Stimulated activated CD4-positive, alpha-beta T cell treated with anti-CD3 and anti-CD28 coated beads, Interleukin-4, amount 100 ng/mL, for 48 hours (primary cell): ENCODE measurements around the gene GIGYF2.
"Not testable (repeated sequence)": the region's sequence is repeated elsewhere in the genome, so short reads cannot be mapped to it uniquely, and the experiment has no call there.

Source experiments
- DNase-seq, 2 donors: peaks; one replicate each; pipeline ENCODE4 v3.0.0-alpha.2; 2020; ENCODE audit warnings: low read depth in 2 of 2

Gene GIGYF2

DNA sequence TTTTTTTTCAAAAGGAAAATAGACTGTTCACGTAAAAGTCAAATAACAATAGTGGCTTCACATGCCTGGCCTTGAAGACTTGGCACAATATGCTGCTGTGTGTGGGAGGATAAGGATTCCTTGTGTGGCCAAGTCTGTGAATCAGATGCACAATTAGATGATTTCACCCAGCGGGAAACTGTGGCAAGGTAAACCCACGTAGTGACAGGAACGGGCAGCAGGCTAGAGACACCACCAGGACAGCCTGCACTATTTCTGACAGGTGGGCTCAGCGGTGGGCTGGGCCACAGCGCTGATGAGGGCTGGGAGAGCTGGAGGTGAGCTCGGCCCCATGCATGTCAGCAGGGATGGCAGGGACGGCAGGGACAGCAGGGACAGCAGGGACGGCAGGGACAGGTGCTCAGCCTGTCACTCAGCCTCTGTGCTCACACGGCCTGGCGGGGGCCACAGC, 194.5 kb downstream of the GIGYF2 start:
- DNase-seq = no peak

DNA sequence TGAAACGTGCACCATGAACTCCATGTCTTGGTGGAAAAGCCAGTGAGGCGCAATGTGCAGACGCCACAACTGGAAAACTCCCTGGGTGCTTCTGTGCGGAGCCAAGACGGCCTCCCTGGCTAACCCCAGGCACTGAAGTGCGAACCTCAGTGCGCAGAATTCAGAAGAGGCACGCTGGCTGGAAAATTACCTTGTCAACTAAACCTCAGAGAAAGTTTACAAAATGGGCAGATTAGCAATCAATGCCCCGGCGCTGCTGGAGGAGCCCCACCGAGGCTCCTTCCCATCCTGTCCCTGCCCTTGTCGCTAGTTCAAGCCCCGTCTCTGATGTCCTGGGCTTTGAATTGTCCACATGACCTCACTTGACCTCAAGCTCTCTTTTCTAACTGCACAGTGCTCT, 195.1 kb downstream of the GIGYF2 start:
- no peak for DNase-seq

DNA sequence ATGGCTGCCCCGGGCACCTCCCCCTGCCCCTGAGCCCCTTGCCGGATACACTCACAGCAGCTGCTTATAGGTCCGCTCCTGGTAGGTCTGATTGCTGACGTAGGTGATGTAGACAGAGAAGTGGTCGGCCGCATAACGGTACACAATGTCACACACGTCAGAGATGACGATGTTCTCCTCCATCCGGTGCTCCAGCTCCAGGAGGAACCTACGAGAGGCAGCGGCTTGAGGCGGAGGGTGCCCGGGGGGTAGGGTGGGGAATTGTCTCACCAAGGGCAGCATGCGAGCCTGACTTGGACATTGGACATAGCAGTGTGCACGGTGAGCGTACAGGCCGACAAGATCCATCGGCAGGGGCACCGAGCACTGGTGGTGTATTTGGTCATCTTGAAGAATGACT, 195.7 kb downstream of the GIGYF2 start:
- DNase-seq = no peak

DNA sequence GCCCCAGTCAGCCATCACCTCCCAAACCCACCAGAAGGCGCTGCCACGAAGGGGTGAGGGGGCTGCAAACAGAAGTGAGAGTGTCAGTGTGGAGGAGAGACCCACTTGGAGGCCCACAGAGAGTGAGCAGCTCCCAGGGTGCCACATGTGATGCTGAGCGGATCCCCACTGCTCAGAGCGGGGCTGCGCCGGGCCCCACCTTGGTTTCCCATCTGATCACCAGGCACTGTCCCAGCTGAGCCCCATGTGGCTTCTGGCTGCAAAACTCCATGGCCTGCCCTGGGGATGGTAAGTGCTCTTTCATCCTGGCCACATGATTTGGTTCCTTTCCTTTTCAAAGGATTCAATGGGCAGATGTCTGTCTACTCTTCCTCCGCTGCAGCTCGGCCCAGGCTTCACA, 196.7 kb downstream of the GIGYF2 start:
- DNase-seq = no peak

DNA sequence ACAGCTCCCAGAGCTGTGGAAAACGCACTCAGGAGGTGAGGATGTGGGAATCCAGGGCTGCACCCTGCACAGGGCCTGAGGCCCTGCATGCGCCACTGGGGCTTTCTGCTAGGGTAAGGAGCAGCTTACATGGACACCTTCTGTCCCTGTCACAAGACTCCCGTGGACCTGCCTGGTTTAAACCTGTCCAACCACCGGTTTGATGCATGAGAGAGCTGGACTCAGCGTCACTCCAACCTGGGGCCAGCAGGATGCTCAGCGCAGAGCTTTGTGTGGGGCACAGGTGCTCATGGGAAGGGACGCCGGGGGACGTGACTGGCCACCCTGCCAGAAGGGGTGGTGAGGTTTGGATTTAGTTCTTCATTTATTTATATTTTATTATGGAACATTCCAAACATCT, 197.1 kb downstream of the GIGYF2 start:
- no peak for DNase-seq

DNA sequence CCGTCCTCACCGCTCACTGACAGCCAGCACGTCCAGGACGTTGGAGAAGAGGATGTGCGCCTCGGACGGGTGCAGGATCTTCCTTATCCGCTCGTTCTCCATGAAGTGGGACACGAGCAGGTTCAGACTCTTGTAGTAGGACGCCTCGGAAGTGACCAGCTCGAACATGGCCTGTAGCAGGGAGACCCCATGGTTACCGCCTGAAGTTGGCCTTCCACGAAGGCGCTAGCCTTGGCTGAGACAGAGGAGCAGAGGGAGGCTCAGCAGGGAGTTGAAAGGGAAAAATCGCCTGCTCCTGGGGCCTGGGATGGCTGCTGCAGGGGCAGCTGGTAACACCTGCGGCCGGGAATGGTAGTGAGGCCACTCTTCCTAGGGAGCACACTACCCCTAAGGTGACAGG, 197.6 kb downstream of the GIGYF2 start:
- DNase-seq = no peak

DNA sequence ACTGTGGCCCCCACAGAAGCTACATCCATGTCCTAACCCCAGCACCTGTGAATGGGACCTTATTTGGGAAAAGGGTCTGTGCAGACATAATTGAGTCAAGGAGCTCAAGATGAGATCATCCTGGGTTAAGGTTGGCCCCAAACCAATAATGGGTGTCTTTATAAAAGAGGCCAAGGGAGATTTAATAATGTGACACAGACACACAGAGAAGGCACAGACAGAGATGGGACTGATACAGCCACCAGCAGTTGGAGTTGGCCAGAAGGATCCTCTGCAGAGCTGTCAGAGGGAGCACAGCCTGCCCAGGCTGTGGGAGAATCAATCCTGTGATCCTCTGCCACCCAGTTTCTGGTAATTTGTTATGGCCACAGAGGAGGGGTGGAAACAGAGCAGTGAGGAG, 199.0 kb downstream of the GIGYF2 start:
- no peak for DNase-seq

DNA sequence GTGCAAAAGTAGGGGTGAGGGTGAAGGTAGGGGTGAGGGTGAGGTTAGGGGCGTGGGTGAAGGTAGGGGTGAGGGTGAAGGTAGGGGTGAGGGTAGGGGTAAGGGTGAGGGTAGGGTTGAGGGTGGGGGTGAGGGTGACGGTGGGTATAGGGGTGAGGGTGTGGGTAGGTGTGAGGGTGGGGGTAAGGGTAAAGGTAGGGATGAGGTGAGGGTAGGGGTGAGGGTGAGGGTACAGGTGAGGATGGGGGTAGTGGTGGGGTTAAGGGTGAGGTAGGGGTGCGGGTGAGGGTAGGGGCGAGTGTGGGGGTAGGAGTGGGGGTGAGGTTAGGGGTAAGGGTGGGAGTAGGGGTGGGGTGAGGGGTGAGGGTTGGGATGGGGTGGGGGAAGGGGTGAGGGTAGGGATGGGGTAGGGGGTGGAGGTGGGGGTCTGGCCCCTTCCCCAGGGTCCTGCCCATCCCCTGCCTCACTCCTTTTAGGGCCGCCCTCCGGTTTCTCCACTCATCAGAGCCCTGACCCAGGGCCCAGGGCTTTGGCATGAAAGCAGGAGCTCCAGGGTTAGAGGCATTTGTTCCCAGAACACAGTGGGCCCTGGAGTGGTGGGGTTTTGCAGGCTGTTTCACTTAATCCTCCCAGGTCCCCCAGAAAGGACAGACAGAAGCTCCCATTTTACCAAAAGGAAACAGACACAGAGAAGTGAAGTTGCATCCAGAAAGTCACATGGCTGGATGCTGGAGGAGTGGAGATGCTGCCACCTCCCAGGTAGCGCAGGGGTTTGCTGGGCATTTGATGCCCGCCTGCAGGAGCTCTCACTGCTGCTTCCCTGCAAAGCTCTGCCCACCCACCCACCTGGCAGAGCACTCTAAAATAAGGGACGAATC, 199.8 kb downstream of the GIGYF2 start:
- DNase-seq = no peak

DNA sequence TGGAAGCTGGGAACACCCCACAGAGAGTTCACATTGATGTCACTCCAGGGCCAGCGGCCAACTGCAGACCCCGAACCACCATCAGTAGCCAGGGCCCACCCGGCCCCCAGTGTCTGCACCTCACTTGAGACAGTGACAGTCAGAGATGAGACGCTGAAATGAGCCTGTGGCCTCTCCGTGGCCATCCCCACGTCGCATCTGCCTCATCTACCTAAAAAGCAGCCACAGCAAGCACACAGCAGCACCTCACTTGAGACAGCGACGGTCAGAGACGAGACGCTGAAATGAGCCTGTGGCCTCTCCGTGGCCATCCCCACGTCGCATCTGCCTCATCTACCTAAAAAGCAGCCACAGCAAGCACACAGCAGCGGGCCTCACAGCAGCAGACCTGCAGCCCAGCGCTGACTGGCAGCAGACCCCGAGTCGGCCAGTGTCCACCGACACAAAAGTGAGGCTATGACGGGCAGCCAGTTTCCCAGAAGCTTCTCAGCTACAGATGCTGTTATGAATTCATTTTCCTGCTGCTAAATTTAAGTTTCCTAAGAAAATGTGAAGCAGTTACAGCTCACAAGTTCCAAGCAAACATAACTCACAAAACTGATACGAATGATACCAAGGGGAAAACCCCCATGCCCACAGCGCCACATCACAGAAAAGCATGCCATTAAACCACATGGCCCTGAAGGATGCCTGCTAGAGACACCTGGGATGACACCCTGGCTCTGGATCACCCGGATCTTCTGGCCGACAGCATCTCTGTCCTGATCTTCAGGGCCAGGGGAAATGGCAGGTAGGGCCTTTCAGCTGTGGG, 200.7 kb downstream of the GIGYF2 start:
- peak; percentile 53 to 54 for DNase-seq

DNA sequence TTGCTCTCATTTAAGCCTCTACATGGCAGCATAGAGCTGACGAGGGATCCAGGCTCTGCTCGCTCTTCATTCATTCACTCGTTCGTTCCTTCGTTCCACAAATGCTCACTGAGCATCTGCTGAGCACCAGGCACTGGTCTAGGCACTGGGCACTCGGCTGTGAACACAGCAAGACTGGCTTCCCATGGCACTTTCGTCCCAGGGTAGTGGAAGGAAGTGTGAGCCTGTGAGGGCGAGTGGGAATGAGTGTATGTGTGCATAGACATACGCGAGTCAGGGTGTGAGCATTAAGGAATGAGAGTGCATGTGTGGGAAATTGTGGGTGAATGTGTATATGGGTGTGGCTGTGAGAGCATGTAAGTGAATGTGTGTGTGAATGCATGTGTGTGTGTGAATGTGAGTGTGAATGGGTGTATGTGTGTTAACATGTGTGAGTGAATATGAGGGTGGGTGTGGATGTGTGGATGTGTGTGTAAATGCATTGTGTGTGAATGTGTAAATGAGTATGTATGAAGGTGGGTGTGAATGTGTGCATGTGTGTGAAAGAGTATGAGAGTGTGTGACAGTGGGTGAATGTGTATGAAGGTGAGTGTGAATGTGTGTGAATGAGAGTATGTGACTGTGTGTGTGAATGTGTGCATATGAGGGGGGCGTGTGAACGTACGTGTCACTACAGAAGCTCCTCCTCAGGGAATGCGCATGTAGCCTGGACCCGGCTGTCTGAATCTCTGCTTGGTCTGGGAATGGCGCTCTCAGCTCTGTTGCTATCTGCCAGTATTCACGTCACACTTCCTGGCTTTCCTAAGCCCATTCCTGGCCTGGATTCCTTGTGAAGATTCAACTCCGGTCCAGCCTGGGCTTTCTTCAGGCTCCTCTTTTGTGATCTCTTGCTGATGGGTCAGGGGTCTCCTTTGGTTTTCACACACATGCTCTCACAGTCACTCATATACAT, 201.7 kb downstream of the GIGYF2 start:
- DNase-seq = no peak

DNA sequence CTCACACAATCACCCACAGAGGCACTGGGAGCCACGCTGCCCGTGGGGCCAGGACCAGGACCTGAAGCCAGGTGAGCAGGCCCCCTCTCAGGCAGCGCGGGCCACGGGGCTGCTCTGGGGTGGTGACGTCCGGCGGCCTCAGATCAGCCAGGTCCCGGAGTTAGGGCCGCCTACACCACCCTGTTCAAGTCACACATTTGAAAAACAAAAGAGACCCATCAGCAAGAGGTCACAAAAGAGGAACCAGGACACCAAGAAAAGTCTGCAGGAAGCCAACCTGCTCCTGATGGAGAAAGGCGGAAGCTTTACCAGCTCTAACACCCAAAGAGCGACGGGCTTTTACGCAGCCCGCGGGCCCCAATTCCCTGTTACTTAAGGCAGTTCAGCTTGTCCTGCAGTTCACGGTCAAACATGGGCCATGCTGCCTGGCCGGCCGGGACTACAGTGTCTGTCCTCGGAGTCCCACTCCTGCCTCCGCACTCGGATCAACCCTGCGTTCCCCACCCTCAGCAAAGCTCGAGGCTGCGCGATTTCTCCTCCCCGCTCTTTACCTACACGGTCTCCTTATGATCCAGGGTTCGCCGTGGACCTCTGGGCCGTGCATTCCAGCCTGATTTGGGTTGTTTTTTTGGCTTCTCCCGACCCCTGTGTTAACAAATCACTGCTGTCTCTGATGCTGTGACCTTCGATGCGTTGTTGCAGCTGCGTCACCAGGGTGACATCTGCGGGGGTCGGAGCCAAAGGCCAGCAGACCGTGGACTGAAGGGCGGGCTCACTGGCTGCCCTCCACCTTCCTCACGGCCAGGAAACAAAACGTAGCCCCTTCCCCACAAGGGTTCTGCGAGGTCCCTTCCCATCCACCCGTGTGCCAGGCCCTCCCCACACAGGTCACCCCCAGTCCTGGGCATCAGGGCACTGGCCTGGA, 203.9 kb downstream of the GIGYF2 start:
- DNase-seq = no peak

DNA sequence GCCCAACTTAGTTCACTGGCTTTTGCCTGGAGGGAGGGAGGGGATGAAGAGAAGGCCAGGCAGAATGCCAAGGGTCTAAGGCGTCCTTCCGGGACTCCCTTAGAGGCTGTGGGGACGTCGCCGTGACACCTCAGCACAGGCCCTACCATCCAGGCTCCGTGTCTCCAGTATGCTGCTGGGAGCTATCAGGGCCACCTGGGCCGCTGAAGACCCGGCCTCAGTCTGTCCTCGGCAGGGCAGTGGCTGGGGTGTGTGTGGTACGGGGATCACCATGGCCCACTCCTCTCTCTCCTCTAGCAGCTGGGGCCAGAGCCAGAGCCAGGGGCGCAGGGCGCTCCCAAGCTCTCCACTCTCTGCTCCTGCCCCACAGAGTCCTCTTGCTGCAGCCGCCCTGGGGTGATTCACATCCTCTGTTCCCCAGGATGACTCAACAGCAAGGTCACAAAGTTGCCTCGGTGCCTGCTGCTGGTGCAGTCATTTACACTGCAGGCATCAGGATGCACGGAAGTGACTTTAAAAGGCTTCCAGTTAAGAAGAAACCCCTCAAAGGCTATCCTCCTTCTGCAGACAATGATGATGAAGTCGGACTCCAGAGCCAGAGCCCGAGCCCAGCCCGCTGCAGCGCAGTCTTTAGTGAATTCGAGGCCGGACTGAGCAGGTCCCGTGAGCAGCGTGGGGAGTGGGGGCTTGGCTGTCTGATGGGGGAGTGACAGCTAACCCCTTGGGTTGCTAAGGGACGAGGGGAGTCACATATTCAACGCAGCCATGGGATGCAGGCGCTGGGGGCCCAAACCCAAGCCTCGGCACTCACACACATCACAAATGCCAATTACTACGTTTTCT, 204.8 kb downstream of the GIGYF2 start:
- peak; percentile 52 to 53 for DNase-seq

DNA sequence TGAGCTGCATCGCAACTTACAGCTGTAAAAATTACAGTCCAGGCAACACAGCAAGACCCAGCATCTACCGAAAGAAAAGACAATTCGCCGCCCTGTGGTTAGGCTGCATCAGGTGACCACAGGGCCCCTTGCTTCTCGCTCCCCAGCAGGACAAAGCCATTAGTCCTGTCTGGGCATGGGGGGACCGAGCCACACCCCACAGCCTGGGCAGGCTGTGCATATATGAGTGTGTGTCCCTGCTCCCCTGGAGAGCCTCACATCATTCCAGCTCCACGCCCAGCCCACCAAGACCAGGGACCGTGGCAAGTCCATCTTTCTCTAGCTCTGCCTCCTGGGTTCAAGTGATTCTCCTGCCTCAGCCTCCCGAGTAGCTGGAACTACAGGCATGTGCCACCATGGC, 206.9 kb downstream of the GIGYF2 start:
- no peak for DNase-seq

DNA sequence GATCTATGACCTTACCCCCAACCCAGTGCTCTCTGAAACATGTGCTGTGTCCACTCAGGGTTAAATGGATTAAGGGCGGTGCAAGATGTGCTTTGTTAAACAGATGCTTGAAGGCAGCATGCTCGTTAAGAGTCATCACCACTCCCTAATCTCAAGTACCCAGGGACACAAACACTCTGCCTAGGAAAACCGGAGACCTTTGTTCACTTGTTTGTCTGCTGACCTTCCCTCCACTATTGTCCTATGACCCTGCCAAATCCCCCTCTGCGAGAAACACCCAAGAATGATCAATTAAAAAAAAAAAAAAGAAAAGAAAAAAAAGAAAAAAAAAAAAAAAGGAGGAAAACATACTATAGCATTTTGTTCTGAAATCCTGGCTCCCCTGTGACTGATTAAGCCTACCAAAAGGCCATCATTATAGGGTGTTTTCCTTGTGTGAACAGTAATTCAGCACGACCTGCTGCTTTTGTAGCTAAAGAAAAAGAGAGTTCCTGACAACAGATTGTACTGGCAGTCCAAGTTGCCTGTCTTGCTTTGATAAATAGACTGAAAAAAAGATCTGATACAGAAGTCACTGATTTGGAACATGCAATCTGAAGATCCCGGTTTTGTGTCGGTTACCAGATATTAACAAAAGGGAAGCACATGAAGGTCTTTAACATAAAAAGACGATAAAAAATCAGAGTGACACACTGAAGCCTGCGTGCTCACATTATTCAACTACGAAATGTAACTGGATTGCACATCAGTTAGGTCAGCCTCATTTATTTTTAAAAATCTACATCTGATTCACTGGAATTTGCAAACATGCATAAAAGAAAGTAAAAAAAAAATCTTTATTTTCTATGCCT, 210.0 kb downstream of the GIGYF2 start:
- DNase-seq = not testable (repeated sequence)

DNA sequence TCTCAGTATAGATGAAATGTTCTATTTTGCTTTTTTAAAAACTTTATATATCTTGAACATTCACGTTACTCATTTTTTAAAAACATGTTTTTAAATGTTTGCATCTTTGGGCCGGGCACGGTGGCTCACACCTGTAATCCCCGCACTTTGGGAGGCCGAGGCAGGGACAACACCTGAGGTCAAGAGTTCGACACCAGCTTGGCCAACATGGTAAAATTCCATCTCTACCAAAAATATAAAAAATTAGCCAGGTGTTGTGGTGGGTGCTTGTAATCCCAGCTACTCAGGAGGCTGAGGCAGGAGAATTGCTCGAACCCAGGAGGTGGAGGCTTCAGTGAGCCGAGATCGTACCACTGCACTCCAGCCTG, 210.6 kb downstream of the GIGYF2 start:
- DNase-seq = not testable (repeated sequence)

DNA sequence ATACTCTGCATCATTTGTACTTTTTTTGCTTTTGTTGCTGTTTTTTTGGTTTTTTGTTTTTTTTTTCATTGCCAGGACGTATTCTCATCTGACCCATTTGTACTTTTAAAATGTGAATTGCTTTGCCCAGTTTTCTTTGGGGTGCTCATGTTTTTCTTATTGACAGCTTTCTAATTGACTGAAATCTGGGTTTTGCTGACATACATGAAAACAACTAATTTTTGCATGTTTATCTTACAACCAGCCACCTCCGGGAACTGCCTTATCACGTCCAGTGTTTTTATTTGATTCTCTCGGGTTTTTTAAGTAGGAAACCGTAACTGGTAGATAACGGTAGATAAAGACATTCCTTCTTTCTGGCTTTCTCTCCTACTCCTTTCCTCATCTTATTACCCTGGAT, 211.6 kb downstream of the GIGYF2 start:
- DNase-seq = no peak
